ENCODE measurements around the gene PIP4K2A. TPM values are rescaled to one million over a fixed set of nuclear protein-coding genes. Genes with fewer than 3 reads are reported as not detected.
"Not testable (repeated sequence)": the region's sequence is repeated elsewhere in the genome, so short reads cannot be mapped to it uniquely, and the experiment has no call there.

The PIP4K2A gene
- total and polyA plus RNA-seq, 2 of the 8 experiments (the other 6 are each of a cell fraction or from before 2014, with no cell fraction given) = 19.0 to 60.9 TPM

- no peak for TF ChIP-seq RAD21 (IDR thresholded peaks at IDR 0.05 in 1 of 2, conservative IDR thresholded peaks at IDR 0.05 in 1 of 2; ENCODE audit: low read depth in 2 of 2, low read length in 2 of 2)
Observed at GRCh38 chr10:22750131-22750530, 35.8 kb upstream of the PIP4K2A start (continued).

GRCh38 chr10:22744858-22745257, 30.5 kb upstream of the PIP4K2A start:
- H3K4me2 ChIP-seq (ENCODE audit: insufficient read depth in 1 of 2, low read depth in 2 of 2, low read length in 2 of 2); POLR2A ChIA-PET (ENCODE audit: partially characterized antibody): not testable (repeated sequence)

More at GRCh38 chr10:22744858-22745257, 30.5 kb upstream of the PIP4K2A start:
- CTCF ChIA-PET (ENCODE audit: partially characterized antibody) = interaction anchor here (0.6 to 1.2 kb wide), 2 partner anchors 10 to 778 kb away, joined by 3 to 4 read pairs; no protein-coding TSS in a partner anchor
- not testable (repeated sequence) for DNase-seq (ENCODE audit: low read depth in 1 of 2, low spot score in 2 of 2); H3K14ac ChIP-seq (ENCODE audit: insufficient read length); H3K4me3 ChIP-seq (ENCODE audit: extremely low read depth in 1 of 4, insufficient read depth in 2 of 4, low read depth in 3 of 4, low read length in 4 of 4); H3K56ac ChIP-seq (replicated peaks; ENCODE audit: insufficient read length, low read depth, low read length); H4K91ac ChIP-seq (replicated peaks; ENCODE audit: insufficient read length, low read length); H3K36me3 ChIP-seq (ENCODE audit: control insufficient read depth in 2 of 4, insufficient read depth in 4 of 4, low read length in 3 of 4); H2AFZ ChIP-seq (ENCODE audit: low read length); H2BK12ac ChIP-seq (ENCODE audit: low read depth, low read length); H2BK15ac ChIP-seq (ENCODE audit: low read length); H3K27me3 ChIP-seq (replicated peaks in 1 of 4; ENCODE audit: control insufficient read depth in 3 of 4, extremely low read depth in 1 of 4, insufficient read depth in 3 of 4, low read length in 3 of 4); H3K4me1 ChIP-seq (replicated peaks in 1 of 4; ENCODE audit: control insufficient read depth in 3 of 4, insufficient read depth in 4 of 4, low read length in 3 of 4); H3K27ac ChIP-seq (ENCODE audit: low read depth, low read length); H2BK5ac ChIP-seq (ENCODE audit: low read depth, low read length); H2BK20ac ChIP-seq (ENCODE audit: low read length); H4K5ac ChIP-seq (ENCODE audit: insufficient read length, low read depth, low read length); H4K20me1 ChIP-seq (replicated peaks in 1 of 2; ENCODE audit: control insufficient read depth in 1 of 2, insufficient read depth in 2 of 2, low read length in 2 of 2); H2AK5ac ChIP-seq (ENCODE audit: low read depth, low read length); H3K79me1 ChIP-seq (ENCODE audit: low read depth, low read length); FAIRE-seq; H3K4ac ChIP-seq (replicated peaks; ENCODE audit: insufficient read length, low read depth, low read length); H4K8ac ChIP-seq (ENCODE audit: extremely low read depth, insufficient read depth, low read length); H3K9me3 ChIP-seq (ENCODE audit: insufficient read depth in 2 of 2, low read depth in 1 of 2, low read length in 1 of 2); H3K23ac ChIP-seq (ENCODE audit: insufficient read length); H3K9ac ChIP-seq (replicated peaks in 1 of 4; ENCODE audit: extremely low read depth in 1 of 4, low read depth in 3 of 4, low read length in 3 of 4); H3K79me2 ChIP-seq (ENCODE audit: control insufficient read depth in 1 of 2, insufficient read depth in 2 of 2, low read length in 2 of 2); H3K18ac ChIP-seq (ENCODE audit: extremely low read depth, low read length); H2BK120ac ChIP-seq (replicated peaks; ENCODE audit: low read depth, low read length); H3K23me2 ChIP-seq (ENCODE audit: low read depth, low read length)
- WGBS, 2 experiments (ENCODE audit: extremely low coverage in 1 of 2, insufficient coverage in 1 of 2, insufficient read length in 1 of 2, insufficient replicate concordance in 2 of 2, low coverage in 1 of 2, low lambda C conversion rate in 2 of 2, missing lambda C conversion rate in 1 of 2) = 95% methylated on average over 2 of the region's 2 CpGs; no CpG with 5 or more reads in 1 of the 2 experiments

Data from H1 (cell line).